Upper lobe of left lung (tissue), 6 donors: ENCODE data around the gene ZNF514. TPM values are rescaled to one million over a fixed set of nuclear protein-coding genes. Genes with fewer than 3 reads are reported as not detected.
"Not testable (repeated sequence)": the region's sequence is repeated elsewhere in the genome, so short reads cannot be mapped to it uniquely, and the experiment has no call there.

Experiments used
- ATAC-seq, 2 donors: fragments of 200-7000 bp; cut with Tn5 transposase; one replicate each; pipeline ENCODE4 v1.9.1; 2022; ENCODE audit warnings: mild to moderate bottlenecking in 2 of 2, moderate library complexity in 2 of 2; ENCODE audit not compliant: low FRiP score in 2 of 2
- DNase-seq, 2 donors: peaks; one replicate each; pipeline ENCODE4 v3.0.0-alpha.2; 2019 to 2020
- H3K27ac ChIP-seq, 4 donors: fragments of 200-600 bp; sonication (generic); one replicate each; pipeline ENCODE4 v1.5.1; 2016 to 2019
- H3K27me3 ChIP-seq, 4 donors: fragments of 200-600 bp; sonication (generic); one replicate each; pipeline ENCODE4 v1.5.1; 2017 to 2019
- H3K36me3 ChIP-seq, 4 donors: fragments of 200-600 bp; sonication (generic); one replicate each; pipeline ENCODE4 v1.5.1; 2016 to 2019
- H3K4me1 ChIP-seq, 4 donors: fragments of 200-600 bp; sonication (generic); one replicate each; pipeline ENCODE4 v1.5.1; 2018 to 2019
- H3K4me3 ChIP-seq, 4 donors: fragments of 200-600 bp; sonication (generic); one replicate each; pipeline ENCODE4 v1.5.1; 2017 to 2019; ENCODE audit warnings: mild to moderate bottlenecking in 2 of 4, moderate library complexity in 1 of 4
- H3K9me3 ChIP-seq, 4 donors: fragments of 200-600 bp; sonication (generic); one replicate each; pipeline ENCODE4 v1.5.1; 2018 to 2019
- EP300 ChIP-seq, 4 donors: sonication (generic); formaldehyde crosslinking; IDR thresholded peaks; one replicate each; pipeline ENCODE4 v1.5.1; 2017; ENCODE audit warnings: antibody characterized with exemption in 4 of 4, control low read depth in 2 of 4
- POLR2A ChIP-seq, 4 donors: fragments of 450-650 bp; IDR thresholded peaks; one replicate each; pipeline ENCODE4 v1.5.1; 2016 to 2017; ENCODE audit warnings: antibody characterized with exemption in 4 of 4, mild to moderate bottlenecking in 2 of 4
- POLR2AphosphoS5 ChIP-seq, 2 donors: sonication (generic); formaldehyde crosslinking; IDR thresholded peaks; one replicate each; pipeline ENCODE4 v1.5.1; 2017; ENCODE audit warnings: antibody characterized with exemption in 2 of 2
- WGBS, 2 donors: methylation state at CpG; one replicate each; pipeline ENCODE4 v1.1.5; 2017 to 2018; 5-methylcytosine and 5-hydroxymethylcytosine counted together
- total RNA-seq, 6 donors: library from RNA; depleted of rRNA in 4 of 6; stranded (reverse); fragments of >200 nt in 4 of 6; gene quantifications; one replicate each; pipeline versions ENCODE4 v1.1.0 to v1.2.1, GENCODE V29; 2016 to 2021
- TF ChIP-seq, protein P1 (sequence below), 6 experiments: fragments of 450-650 bp in 4 of 6; fragments of 200-600 bp in 2 of 6; sonication (generic) in 2 of 6; IDR thresholded peaks; one replicate each; pipeline ENCODE4 v1.5.1; 2016 to 2019; ENCODE audit warnings: antibody characterized with exemption in 6 of 6
- donor health status: DM: no; HTN: no; CAD: no; lungs with moderate emphysema.
- donor health status: DM: no; HTN: yes; CAD: no; lungs with severe emphysema.

The ZNF514 gene
- total RNA-seq, 6 donors from 2014 or later = 12.5 to 49.2 (median 15.9) TPM

GRCh38 chr2:95204396-95204795, 44.7 kb upstream of the ZNF514 start:
- Histone ChIP-seq H3K36me3 (peaks cover 0 to 4% (median under 1%) of the 10 kb centered on the region in 4 donors), H3K27me3 (no peaks in the 10 kb centered on the region), H3K4me1 (peaks cover 7 to 18% (median 15%) of the 10 kb centered on the region in 4 donors), H3K4me3 (no peak overlapping the region), H3K9me3 (no peaks in the 10 kb centered on the region), H3K27ac (no peak overlapping the region)
- DNase-seq = no peak
- TF ChIP-seq POLR2A (IDR thresholded peaks at IDR 0.05) (no peak), EP300 (IDR thresholded peaks at IDR 0.05) (no peak), POLR2AphosphoS5 (IDR thresholded peaks at IDR 0.05) (no peak)
- TF ChIP-seq, protein P1, sequence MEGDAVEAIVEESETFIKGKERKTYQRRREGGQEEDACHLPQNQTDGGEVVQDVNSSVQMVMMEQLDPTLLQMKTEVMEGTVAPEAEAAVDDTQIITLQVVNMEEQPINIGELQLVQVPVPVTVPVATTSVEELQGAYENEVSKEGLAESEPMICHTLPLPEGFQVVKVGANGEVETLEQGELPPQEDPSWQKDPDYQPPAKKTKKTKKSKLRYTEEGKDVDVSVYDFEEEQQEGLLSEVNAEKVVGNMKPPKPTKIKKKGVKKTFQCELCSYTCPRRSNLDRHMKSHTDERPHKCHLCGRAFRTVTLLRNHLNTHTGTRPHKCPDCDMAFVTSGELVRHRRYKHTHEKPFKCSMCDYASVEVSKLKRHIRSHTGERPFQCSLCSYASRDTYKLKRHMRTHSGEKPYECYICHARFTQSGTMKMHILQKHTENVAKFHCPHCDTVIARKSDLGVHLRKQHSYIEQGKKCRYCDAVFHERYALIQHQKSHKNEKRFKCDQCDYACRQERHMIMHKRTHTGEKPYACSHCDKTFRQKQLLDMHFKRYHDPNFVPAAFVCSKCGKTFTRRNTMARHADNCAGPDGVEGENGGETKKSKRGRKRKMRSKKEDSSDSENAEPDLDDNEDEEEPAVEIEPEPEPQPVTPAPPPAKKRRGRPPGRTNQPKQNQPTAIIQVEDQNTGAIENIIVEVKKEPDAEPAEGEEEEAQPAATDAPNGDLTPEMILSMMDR (IDR thresholded peaks at IDR 0.05) = no peak
- WGBS, 2 donors = 87 to 93% methylated on average over 2 of the region's 2 CpGs
- ATAC-seq = no peak

GRCh38 chr2:95203911-95204310, 44.3 kb upstream of the ZNF514 start:
- H3K36me3 ChIP-seq = no peaks in the 10 kb centered on the region
- H3K27me3 ChIP-seq = no peaks in the 10 kb centered on the region
- 85% methylated on average over 4 of the region's 4 CpGs for WGBS, 2 donors
- no peaks in the 10 kb centered on the region for H3K9me3 ChIP-seq
- H3K27ac ChIP-seq = no peak overlapping the region
- TF ChIP-seq POLR2AphosphoS5 (IDR thresholded peaks at IDR 0.05) (no peak), EP300 (IDR thresholded peaks at IDR 0.05) (no peak), POLR2A (IDR thresholded peaks at IDR 0.05) (no peak)
- TF ChIP-seq, protein P1 (IDR thresholded peaks at IDR 0.05) = no peak
- no peak for DNase-seq
- H3K4me1 ChIP-seq = peaks cover 7 to 18% (median 15%) of the 10 kb centered on the region in 4 donors
- no peak for ATAC-seq
- H3K4me3 ChIP-seq = no peak overlapping the region

DNA sequence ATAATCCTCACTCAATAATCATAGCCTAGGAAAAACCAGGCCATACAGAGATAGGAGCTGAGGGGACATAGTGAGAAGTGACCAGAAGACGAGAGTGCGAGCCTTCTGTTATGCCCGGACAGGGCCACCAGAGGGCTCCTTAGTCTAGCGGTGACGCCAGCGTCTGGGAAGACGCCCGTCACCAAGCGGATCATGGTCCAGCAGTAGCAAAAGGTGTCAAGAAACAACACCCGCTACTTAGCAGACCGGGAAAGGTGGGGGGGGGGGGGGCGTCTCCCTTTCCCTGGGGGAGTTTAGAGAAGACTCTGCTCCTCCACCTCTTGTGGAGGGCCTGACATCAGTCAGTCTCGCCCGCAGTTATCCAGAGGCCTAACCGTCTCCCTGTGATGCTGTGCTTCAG, 33.3 kb upstream of the ZNF514 start:
- not testable (repeated sequence) for ATAC-seq, H3K36me3 ChIP-seq, H3K4me3 ChIP-seq, H3K9me3 ChIP-seq, H3K27ac ChIP-seq, H3K4me1 ChIP-seq, H3K27me3 ChIP-seq
- DNase-seq = peak in 1 of 2 donors; percentile 57
- WGBS, 2 donors = 22 to 29% methylated on average over 10 to 14 of the region's 15 CpGs
- TF ChIP-seq, protein P1 (IDR thresholded peaks at IDR 0.05) = peak; percentile 41 to 70 (median 52)

- Histone ChIP-seq H3K36me3 (peaks cover 12 to 22% (median 19%) of the 10 kb centered on the region in 4 donors), H3K4me3 (no peak overlapping the region), H3K27ac (no peak overlapping the region), H3K4me1 (no peaks in the 10 kb centered on the region), H3K27me3 (no peaks in the 10 kb centered on the region), H3K9me3 (peaks cover 0 to 20% (median 13%) of the 10 kb centered on the region in 4 donors)
- WGBS, 2 donors = 77 to 80% methylated on average over 2 of the region's 2 CpGs
- ATAC-seq (no peak), DNase-seq (no peak)
- TF ChIP-seq POLR2A (IDR thresholded peaks at IDR 0.05) (no peak), POLR2AphosphoS5 (IDR thresholded peaks at IDR 0.05) (no peak), EP300 (IDR thresholded peaks at IDR 0.05) (no peak)
- TF ChIP-seq, protein P1 (IDR thresholded peaks at IDR 0.05) = no peak
These were observed 26.3 kb upstream of the ZNF514 start for GRCh38 chr2:95185973-95186372.

DNA sequence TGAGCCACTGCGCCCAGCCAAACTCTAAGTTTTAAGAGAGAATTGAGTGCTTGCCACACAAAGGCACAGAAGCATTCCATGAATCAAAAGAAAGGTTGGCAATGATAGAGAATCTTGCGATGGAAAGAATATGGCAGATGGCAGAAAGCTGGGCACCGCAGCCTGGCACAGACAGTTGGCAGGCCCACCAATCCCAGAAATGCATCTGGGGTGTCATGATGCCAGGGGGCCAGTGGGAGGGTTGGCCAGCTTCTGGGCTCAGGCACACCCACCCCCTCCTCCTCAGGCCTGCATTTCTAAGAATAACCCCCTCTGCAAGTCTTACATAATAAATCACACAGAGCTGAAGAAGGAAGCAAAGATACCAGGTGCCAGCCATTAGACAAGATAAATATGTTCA, 25.5 kb upstream of the ZNF514 start:
- H3K9me3 ChIP-seq = peaks cover 0 to 26% (median 17%) of the 10 kb centered on the region in 4 donors
- WGBS, 2 donors = 98 to 100% methylated on average over 3 of the region's 3 CpGs
- DNase-seq (no peak), ATAC-seq (no peak)
- H3K4me1 ChIP-seq = no peaks in the 10 kb centered on the region
- no peak overlapping the region for H3K27ac ChIP-seq
- H3K27me3 ChIP-seq = no peaks in the 10 kb centered on the region
- H3K4me3 ChIP-seq = no peak overlapping the region
- H3K36me3 ChIP-seq = peaks cover 19 to 30% (median 26%) of the 10 kb centered on the region in 4 donors
- TF ChIP-seq, protein P1 (IDR thresholded peaks at IDR 0.05) = no peak
- no peak for TF ChIP-seq POLR2A (IDR thresholded peaks at IDR 0.05)
- no peak for TF ChIP-seq POLR2AphosphoS5 (IDR thresholded peaks at IDR 0.05)
- TF ChIP-seq EP300 (IDR thresholded peaks at IDR 0.05) = no peak
